ENCODE data around the gene DNAH17.

GRCh38 chr17:78620099-78620498, 42.9 kb upstream of the DNAH17 start:
- no peak for TF ChIP-seq RFX5 (IDR thresholded peaks at IDR 0.05; ENCODE audit: borderline replicate concordance, low read depth, low read length)
- TF ChIP-seq EP300 (IDR thresholded peaks at IDR 0.05; ENCODE audit: borderline replicate concordance in 1 of 2, low read depth in 2 of 2, low read length in 2 of 2), result no peak
- TF ChIP-seq CTCF (IDR thresholded peaks at IDR 0.05; ENCODE audit: control extremely low read depth in 1 of 3, insufficient read depth in 1 of 3, low read depth in 1 of 3, low read length in 3 of 3), result no peak
- TF ChIP-seq CHD2 (IDR thresholded peaks at IDR 0.05; ENCODE audit: low read length), result no peak
- no peak for TF ChIP-seq BCL11A (IDR thresholded peaks at IDR 0.05; ENCODE audit: low read depth in 2 of 2, low read length in 2 of 2)
- no peak for TF ChIP-seq SUZ12 (IDR thresholded peaks at IDR 0.05; ENCODE audit: low read length)
- no peak for TF ChIP-seq GABPA (IDR thresholded peaks at IDR 0.05; ENCODE audit: borderline replicate concordance, insufficient read depth, low read length)
- TF ChIP-seq, protein P1, sequence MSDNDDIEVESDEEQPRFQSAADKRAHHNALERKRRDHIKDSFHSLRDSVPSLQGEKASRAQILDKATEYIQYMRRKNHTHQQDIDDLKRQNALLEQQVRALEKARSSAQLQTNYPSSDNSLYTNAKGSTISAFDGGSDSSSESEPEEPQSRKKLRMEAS (IDR thresholded peaks at IDR 0.05), result no peak
- TF ChIP-seq RAD21 (IDR thresholded peaks at IDR 0.05 in 1 of 2, conservative IDR thresholded peaks at IDR 0.05 in 1 of 2; ENCODE audit: low read depth in 2 of 2, low read length in 2 of 2), result no peak
- TF ChIP-seq YY1 (IDR thresholded peaks at IDR 0.05; ENCODE audit: low read depth, low read length), result no peak
- no peak for TF ChIP-seq POLR2A (IDR thresholded peaks at IDR 0.05; ENCODE audit: control extremely low read depth in 1 of 2, low read depth in 2 of 2, low read length in 2 of 2)
